Measurements from ENCODE around the gene EIF2S2. TPM values are rescaled to one million over a fixed set of nuclear protein-coding genes. Genes with fewer than 3 reads are reported as not detected.

The EIF2S2 gene
- total and polyA plus RNA-seq, 12 donors: 22.2 to 67.7 (median 41.1) TPM

GRCh38 chr20:34089655-34090345, 22.2 kb downstream of the EIF2S2 start:
- Histone ChIP-seq H3K9me3 (no peaks in the 10 kb centered on the region), H3K36me3 (peaks cover 0 to 98% (median 56%) of the 10 kb centered on the region in 9 donors), H3K4me1 (peaks cover 0 to 31% (median 24%) of the 10 kb centered on the region in 9 donors), H3K4me3 (no peak overlapping the region), H3K27me3 (no peaks in the 10 kb centered on the region), H3K27ac (peak overlapping the region in 4 of 10 donors; percentile 38 to 44 (median 42))
- no peak for TF ChIP-seq CTCF (IDR thresholded peaks at IDR 0.05)
- DNase-seq (peak in 1 of 2 donors; percentile 58), ATAC-seq (peak; percentile 55 to 88 (median 80))
- intact Hi-C loops (cut with DNase I): loop anchor here in 1 of 10 donors (2.0 kb wide), 1 partner anchor 21 kb away; no protein-coding TSS in a partner anchor
- 37 to 61% methylated on average over 13 of the region's 13 CpGs for WGBS, 2 donors

- peak overlapping the region in 1 of 10 donors; percentile 44 for H3K27ac ChIP-seq
- no peaks in the 10 kb centered on the region for H3K9me3 ChIP-seq
- no peaks in the 10 kb centered on the region for H3K27me3 ChIP-seq
- ATAC-seq (no peak), DNase-seq (no peak)
- no peak for TF ChIP-seq CTCF (IDR thresholded peaks at IDR 0.05)
- intact Hi-C loops (cut with DNase I): loop anchor here in 1 of 10 donors (2.0 kb wide), 1 partner anchor 22 kb away; no protein-coding TSS in a partner anchor
- H3K4me3 ChIP-seq: no peak overlapping the region
- 71 to 73% methylated on average over 5 of the region's 5 CpGs for WGBS, 2 donors
- H3K4me1 ChIP-seq: peaks cover 2 to 38% (median 29%) of the 10 kb centered on the region in 9 donors
- peaks cover 0 to 98% (median 54%) of the 10 kb centered on the region in 9 donors for H3K36me3 ChIP-seq
Observed at GRCh38 chr20:34089175-34089479, 22.9 kb downstream of the EIF2S2 start.

- no peak for TF ChIP-seq CTCF (IDR thresholded peaks at IDR 0.05)
- Histone ChIP-seq H3K4me3 (no peak overlapping the region), H3K4me1 (peaks cover 6 to 44% (median 35%) of the 10 kb centered on the region in 9 donors), H3K36me3 (peaks cover 0 to 98% (median 53%) of the 10 kb centered on the region in 9 donors), H3K27me3 (no peaks in the 10 kb centered on the region), H3K27ac (no peak overlapping the region), H3K9me3 (no peaks in the 10 kb centered on the region)
- intact Hi-C loops (cut with DNase I): loop anchor here in 1 of 10 donors (2.0 kb wide), 1 partner anchor 22 kb away; no protein-coding TSS in a partner anchor
- WGBS, 2 donors: 81% methylated on average over 15 of the region's 15 CpGs
- ATAC-seq (no peak), DNase-seq (no peak)
Observed at GRCh38 chr20:34088305-34089174, 23.5 kb downstream of the EIF2S2 start.

- peaks cover 8 to 60% (median 44%) of the 10 kb centered on the region in 9 donors for H3K4me1 ChIP-seq
- 81 to 84% methylated on average over 5 of the region's 5 CpGs for WGBS, 2 donors
Observed at GRCh38 chr20:34085544-34086040, 26.5 kb downstream of the EIF2S2 start.

More at GRCh38 chr20:34085544-34086040, 26.5 kb downstream of the EIF2S2 start:
- intact Hi-C loops (cut with DNase I): no loop called here
- Histone ChIP-seq H3K36me3 (peaks cover 0 to 96% (median 38%) of the 10 kb centered on the region in 9 donors), H3K9me3 (no peaks in the 10 kb centered on the region), H3K27ac (no peak overlapping the region), H3K27me3 (no peaks in the 10 kb centered on the region), H3K4me3 (no peak overlapping the region)
- DNase-seq: no peak
- no peak for TF ChIP-seq CTCF (IDR thresholded peaks at IDR 0.05)
- ATAC-seq: no peak
